SK-N-SH treated with all-trans-retinoic acid at 6 μM for 48 hours (cell line): ENCODE results near the gene C8A.

Source experiments
- ESRRG ChIP-seq: fragments of 250-450 bp; sonication (Bioruptor Pico); IDR thresholded peaks from 2 replicates; pipeline ENCODE4 v1.6.1; 2021; ENCODE audit warnings: mild to moderate bottlenecking
- PATZ1 ChIP-seq: fragments of 250-450 bp; sonication (Bioruptor Pico); IDR thresholded peaks from 2 replicates; pipeline ENCODE4 v1.8.0; 2020; ENCODE audit warnings: mild to moderate bottlenecking, moderate library complexity, borderline replicate concordance
- PPARA ChIP-seq: fragments of 250-450 bp; sonication (Bioruptor Pico); IDR thresholded peaks from 2 replicates; pipeline ENCODE4 v1.5.0; 2020; ENCODE audit warnings: mild to moderate bottlenecking, borderline replicate concordance
- SNAI2 ChIP-seq: fragments of 250-450 bp; sonication (Bioruptor Pico); IDR thresholded peaks from 2 replicates; pipeline ENCODE4 v1.5.0; 2020; ENCODE audit warnings: mild to moderate bottlenecking, moderate library complexity
- ZFP3 ChIP-seq: fragments of 250-450 bp; sonication (Bioruptor Pico); IDR thresholded peaks from 2 replicates; pipeline ENCODE4 v1.5.0; 2020; ENCODE audit warnings: mild to moderate bottlenecking, moderate library complexity
- ZFP30 ChIP-seq: fragments of 450-650 bp; formaldehyde crosslinking; IDR thresholded peaks from 2 replicates; pipeline ENCODE4 v1.5.0; 2022; ENCODE audit warnings: mild to moderate bottlenecking, moderate library complexity

- TF ChIP-seq ZFP30 (CRISPR knock-in tag) = no peak
- TF ChIP-seq SNAI2 (CRISPR knock-in tag) = no peak
- TF ChIP-seq PPARA (CRISPR knock-in tag) = no peak
- no peak for TF ChIP-seq PATZ1 (CRISPR knock-in tag)
- TF ChIP-seq ZFP3 (CRISPR knock-in tag) = no peak
- TF ChIP-seq ESRRG (CRISPR knock-in tag) = no peak
Measured at GRCh38 chr1:56824271-56824670, 30.3 kb upstream of the C8A start.
